Fibroblast of gingiva (primary cell): ENCODE data around the gene TPMT.

Experiments
- DNase-seq: peaks from one replicate; pipeline ENCODE4 v3.0.0-alpha.2; 2011; ENCODE audit warnings: low read depth

TPMT gene

DNA sequence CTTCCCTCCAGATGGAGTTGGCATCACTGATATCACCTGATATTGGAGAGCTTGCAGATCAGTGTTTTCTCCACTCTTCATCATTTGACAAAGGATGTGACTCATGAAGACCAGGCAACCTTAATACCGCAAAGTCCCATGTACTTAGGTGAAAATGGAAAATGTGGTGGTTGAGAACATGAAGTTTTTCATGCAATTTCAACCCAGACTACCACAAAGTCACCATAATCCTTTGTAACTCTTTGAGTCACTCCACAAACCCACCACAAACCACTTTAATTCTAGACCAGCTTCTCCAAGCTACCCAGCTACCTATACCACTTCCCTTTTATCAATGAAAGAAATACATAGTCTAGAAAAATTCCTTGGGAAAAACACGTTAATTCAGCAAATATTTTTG is 39.5 kb downstream of the TPMT start:
- no peak for DNase-seq

DNA sequence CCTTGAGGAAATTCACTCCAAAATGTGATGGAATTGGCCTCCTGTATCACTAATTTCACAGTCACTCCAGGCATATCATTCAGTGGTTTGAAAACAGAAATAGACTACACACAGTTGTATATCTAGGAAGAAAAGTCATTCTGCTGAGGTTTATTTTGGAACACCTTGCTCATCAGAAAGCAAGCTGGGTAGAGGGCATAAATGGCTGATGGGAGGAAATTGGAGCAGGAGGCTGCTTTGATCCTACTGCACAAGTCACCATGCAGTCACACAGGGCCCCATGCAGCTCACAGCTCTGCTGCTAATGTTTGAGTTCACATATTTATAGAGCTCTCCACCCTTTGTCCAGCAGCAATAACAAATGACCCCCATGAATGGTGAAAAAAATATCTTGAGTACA is 44.7 kb downstream of the TPMT start:
- DNase-seq, result no peak

DNA sequence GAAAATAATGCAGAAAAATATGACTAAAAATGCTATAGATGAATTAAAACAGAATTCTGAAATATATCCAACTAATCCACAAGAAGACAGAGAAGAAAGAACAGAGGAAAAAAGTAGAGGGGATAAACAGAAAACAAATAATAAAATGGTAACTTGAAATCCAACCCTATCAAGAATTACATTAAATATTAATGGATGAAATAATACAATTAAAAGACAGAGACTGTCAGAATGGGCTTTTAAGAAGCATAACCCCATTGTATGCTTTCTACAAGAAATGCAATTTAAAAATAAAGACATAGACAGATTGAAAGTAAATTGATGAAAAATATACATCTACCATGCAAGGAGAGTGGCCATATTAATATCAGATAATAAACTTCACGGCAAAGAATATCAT is 47.8 kb downstream of the TPMT start:
- no peak for DNase-seq

DNA sequence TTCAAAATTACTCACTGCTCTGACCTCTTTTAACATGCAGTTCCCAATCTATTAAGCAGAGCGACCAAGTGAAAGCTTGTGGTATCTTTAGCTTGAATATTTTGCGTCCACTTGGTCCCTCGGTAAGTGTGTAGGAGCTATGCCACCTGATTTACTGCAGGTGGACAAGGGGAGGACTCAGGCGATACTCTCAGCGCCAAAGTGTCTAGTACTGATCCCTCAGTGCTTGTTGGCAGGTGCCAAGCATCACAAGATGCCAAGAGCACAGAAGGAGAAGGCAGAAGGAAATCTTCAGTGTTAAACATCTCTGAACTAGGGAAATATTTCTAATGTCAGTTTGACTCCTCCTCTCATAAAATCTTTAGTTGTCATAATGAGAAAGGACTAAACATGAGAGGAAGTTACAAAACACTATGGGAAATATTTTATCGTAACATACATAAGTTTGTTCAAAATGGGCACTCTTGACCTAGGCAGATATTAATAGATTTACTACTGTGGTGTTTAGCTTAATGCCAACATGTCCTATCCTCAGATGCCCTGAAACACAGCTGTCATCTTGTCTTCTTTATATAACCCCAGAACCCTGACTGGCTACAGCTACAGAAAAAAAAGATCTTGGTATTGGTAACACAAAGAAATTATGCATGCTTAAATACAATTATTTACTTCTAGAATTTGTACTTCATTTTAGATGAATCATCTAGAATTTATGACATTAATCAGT is 51.9 kb downstream of the TPMT start:
- DNase-seq, result no peak

DNA sequence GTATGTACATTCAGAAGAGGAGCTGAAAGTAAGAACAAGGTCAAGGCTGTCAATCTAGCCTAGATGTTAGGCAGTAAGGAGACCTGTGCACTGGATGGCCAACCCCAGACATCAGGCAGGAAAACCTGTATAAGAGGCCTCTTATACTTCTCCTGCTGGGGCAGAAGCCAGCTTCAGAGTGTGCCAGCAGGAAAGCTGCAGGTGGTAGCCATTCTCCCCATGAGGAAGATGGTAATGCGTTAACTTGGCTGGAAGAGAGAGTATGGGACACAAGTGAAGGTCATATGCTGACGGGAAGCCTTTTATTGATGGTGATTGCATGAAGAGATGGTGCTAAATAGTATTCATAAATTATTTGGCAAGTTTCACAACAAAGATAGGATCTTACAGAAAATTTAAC is 53.0 kb downstream of the TPMT start:
- no peak for DNase-seq

DNA sequence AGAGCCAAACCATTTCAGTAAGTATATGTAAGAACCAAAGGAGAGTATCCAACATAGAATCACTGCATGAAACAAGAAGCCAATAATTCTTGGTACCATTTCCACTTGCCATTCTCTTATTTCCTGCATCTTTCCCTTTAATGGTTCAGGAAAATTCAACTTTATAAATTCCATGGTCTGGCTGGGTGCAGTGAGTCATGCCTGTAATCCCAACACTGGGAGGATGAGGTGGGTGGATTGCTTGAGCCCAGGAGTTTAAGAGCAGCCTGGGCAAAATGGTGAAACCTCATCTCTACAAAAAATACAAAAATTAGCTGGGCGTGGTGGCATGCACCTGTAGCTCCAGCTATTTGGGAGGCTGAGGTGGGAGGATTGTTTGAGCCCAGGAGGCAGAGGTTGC is 53.6 kb downstream of the TPMT start:
- no peak for DNase-seq

DNA sequence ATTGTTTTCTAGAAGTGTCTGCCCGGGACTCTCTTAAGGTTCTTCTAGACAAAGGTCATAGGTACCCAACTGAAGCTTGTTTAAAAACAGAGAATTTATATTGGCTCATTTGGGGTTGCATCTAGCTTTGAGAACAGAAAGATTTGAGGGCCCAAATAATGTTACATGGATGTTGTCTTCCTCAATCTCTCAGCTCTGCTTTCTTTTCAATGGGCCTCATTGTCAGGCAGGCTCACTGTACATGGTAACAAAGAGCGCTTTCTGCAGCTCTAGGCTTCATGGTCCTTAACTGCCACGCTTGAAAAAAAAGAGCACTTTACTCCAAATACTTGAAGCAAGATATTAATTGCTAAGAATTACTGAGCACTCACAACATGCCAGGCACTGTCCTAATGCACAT is 54.6 kb downstream of the TPMT start:
- no peak for DNase-seq

DNA sequence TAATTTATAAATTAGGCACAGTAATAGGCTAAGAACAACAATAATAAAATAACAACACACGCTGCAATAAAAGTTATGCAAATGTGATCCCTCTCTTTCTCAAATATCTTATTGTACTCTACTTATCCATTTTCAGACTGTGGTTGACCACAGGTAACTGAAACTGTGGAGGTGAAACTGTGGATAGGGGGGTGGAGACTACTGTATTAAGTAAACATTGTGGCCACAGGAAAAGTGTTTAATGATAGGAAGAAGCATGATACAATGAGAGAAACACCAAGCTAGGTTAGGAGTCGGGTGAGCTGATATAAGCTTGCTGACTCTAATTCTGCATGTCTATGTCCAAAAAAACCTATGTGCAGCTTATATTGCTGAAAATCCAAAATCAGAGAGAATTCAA is 55.4 kb downstream of the TPMT start:
- DNase-seq, result no peak

DNA sequence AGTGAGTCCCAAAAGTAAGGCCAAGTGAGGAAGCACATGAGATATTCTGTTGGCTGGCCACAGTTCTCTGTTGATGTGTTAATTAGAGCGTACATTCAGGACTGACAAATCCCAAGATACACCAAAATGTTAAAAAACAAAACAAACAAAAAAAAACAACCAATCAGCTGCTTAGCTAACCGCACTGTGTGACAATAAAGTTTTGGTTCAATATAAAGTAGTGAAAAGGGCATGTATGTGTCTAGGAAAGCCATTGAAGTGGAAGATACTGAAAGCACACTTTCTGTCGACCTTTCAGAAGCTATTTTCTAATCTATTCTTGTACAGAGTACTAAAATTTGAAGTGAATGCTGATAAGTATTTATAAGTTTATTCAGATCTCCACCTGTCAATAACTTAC is 58.5 kb downstream of the TPMT start:
- no peak for DNase-seq

DNA sequence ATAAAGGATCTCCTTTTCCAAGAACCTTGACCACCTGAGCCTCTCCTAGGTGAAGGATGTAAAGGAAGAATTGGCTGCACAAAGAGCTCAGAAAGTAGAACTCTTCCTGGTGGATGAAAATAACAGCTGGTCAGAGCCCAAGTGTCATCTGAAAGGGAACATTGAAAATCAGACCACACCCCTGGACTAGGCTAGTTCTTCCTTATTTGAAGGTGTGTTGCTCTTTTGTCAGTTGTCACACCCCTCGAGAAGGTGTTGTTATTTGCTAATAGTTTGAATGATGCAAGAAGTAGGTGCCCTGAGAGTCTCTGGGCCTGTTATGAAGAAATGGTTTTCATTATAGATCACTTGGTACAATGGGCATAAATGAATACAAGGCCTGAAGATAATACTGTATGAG is 63.5 kb downstream of the TPMT start:
- DNase-seq, result no peak

DNA sequence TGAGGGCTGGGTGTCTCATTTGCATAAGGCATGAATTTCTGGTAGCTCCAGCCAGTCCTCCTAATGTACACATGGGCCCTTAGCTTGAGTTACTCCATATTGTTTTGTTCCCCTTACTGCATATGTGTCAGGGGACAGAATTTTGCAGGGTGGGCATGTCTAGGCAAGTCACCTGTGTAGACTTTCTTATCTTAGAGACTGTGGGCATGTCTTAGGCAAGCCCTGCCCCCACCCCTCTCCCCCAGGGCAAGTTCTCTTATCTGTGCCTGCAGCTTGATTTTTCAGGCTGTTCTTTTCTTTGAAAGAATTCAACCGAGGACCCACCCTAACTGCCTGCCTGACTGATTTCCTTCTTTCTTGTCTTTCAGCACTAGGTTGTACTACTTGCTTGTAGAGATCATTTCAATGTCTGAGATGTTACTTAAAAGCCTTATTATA is 64.5 kb downstream of the TPMT start:
- DNase-seq, result no peak

DNA sequence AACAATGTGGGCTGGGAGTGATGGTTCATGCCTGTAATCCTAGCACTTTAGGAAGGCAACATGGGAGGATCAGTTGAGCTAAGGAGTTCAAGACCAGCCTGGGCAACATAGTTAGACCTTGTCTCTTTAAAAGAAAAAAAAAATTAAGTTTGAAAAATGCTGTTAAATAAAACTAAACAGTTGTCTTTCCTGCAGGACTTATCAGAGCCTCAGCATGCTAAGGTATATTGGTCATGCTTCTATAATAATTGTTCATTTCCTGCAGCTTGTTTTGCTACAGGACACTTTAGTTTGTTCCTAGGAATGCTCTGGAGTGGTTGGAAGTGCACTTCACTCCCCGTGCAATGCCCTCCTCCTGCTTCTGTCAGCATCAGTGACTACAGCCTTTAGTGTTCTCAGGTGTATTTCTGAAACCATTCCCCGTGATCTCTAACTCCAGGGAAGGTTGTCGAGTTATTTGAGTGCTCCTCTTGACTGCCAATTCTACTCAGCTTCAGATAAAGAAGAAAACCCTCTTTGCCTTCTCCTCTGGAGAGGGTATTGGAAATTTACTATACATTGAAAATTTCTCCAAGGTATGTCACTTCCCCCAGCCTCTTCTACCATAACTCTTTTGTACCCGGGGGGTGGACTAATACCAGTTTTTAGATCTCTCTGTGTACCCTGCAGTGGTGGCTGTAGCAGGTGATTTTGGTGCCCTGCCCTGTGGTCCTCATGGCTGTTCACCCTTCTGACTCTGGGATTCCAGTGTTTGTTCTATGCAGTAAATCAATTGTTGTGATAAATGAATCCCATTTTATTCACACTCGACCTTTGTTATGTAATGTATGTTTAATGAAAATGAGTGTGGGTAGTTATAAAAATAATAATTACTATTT is 66.2 kb downstream of the TPMT start:
- DNase-seq, result no peak

DNA sequence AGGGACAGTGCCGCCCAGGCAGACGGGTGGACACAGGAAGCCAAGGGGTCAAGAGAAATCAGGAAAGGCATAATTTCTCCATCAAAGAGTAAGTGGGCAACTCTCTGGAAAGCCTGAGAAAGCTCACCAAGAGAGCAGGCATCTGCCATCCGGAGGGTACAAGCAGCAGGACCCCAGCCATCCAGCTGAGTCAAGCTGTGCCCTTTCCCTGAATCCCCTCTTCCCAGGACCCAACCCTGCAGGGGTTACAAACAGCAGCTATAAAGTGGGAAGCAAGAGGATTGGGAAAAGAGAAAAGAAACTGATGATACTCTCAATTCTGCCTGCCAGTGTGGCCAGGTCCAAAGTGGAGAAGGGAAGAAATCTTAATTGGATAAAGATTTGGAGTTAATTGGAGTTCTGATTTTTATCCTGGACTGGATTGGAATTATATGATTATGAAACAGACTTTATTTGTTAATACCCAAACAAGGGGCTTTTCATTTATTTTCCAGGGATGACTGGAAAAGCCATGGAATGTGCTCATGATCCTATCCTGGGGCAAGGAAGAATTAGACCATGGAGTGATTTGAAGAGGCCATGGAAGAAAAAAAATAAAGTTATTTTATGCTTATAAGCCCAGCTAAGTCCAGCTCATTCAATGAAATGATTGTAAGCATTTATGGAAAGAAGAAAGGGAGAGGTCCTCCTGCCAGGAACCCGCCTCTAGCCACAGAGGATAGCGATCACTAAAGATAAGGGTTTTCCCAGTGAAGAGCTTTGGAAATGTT is 67.3 kb downstream of the TPMT start:
- no peak for DNase-seq

DNA sequence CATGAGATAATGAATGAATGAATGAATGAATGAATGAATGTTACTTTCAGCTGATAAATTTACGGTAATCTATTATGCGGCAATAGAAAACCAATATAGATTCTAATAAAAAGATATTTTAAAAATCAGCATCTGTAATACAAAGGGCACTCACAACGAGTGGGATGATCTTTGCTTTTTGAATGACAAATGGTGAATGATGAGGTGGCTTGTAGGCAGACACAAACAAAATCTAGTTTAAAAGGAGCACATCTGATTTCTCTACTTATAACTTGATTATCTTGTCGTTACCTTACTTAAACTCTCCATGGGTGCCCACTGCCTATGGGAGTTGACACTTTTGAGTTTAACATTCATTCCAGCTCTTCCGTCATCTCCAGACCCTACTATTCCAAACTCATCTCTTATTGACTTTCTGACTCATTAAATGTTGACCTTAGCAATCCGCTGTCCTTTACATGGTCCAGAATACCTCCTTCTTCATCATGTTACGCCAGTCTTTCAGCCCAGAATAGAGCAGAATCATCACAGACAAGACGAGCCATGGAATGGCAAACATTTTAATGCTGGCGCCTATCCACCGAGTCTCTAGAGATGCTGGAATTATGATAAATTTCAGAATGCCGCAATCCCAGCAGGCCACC is 73.7 kb downstream of the TPMT start:
- DNase-seq, result no peak

DNA sequence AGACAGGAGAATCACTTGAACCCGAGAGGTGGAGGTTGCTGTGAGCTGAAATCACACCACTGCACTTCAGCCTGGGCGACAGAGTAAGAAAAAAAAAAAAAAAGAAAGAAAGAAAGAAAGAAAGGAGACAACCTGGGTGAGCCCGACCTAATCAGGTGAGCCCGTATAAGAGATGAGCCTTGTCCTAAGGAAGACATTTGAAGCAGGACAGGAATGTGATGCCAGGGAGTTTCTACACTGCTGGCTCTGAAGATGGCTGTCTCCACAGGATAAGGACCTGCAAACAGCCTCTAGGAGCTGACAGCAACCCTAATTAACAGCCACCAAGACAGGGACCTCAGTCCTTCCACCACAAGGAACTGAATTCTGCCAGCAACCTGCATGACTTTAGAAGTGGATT is 74.3 kb downstream of the TPMT start:
- no peak for DNase-seq

DNA sequence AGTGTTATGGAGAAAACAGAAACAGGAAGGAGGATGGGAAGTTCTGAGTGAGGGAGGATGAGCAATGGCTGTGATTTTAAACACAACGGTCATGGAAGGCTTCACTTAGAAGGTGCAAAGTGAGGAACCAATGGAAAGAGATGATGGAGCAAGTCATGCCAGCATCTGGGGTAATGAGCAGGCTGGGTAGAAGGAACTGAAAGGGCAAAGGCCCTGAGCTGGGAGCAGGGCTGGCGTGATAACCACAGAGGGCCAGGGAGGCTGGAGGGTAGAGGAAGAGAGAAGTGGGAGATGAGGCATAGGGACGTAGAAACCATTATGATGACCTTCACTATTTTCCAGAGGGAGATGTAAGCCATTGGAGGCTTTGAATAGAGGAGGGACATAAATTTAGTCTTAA is 76.0 kb downstream of the TPMT start:
- no peak for DNase-seq
